T-cell (primary cell): ENCODE results near the gene C10orf53. TPM values are rescaled to one million over a fixed set of nuclear protein-coding genes. Genes with fewer than 3 reads are reported as not detected.

ENCODE experiments used
- ATAC-seq, 4 experiments: fragments of 200-7000 bp in 3 of 4; fragments of 150-1000 bp in 1 of 4; cut with Tn5 transposase; replicated peaks in 1 of 4; 1 replicate in 3 of 4; 2 replicates in 1 of 4; pipeline ENCODE4 v1.10.0; 2021; ENCODE audit warnings: moderate library complexity in 3 of 4, mild to moderate bottlenecking in 2 of 4, moderate number of reproducible peaks in 1 of 4
- CTCF ChIA-PET, 2 donors: fragments of 300-600 bp; sonication (Branson Sonifier 250); formaldehyde crosslinking; loops; one replicate each; lab custom pipeline; 2022; ENCODE audit warnings: antibody characterized with exemption in 2 of 2; lab: Charles Lee
- POLR2A ChIA-PET, 2 donors: fragments of 300-600 bp; sonication (Branson Sonifier 250); formaldehyde crosslinking; loops; one replicate each; lab custom pipeline; 2022; ENCODE audit warnings: antibody characterized with exemption in 2 of 2; lab: Charles Lee
- DNase-seq, 35 experiments: peaks; one replicate each; pipeline versions ENCODE4 v3.0.0 to v3.0.0-alpha.2; 2013 to 2023
- H3K27ac ChIP-seq: one replicate; pipeline ENCODE4 v1.5.1; 2013; ENCODE audit warnings: low read length
- H3K27me3 ChIP-seq, 2 experiments: replicated peaks in 1 of 2; 1 replicate in 1 of 2; 2 replicates in 1 of 2; pipeline versions ENCODE4 v1.6.1 to v1.7.0; 2013; ENCODE audit warnings: low read length in 1 of 2, mixed read lengths in 1 of 2; ENCODE audit not compliant: control insufficient read depth in 2 of 2, insufficient read depth in 2 of 2; ENCODE audit errors: extremely low read depth in 1 of 2
- H3K36me3 ChIP-seq, 2 donors: 1 replicate in 1 of 2; 2 replicates in 1 of 2; pipeline versions ENCODE4 v1.6.1 to v1.7.0; 2013; ENCODE audit warnings: low read length in 1 of 2; ENCODE audit not compliant: control insufficient read depth in 2 of 2, insufficient read depth in 1 of 2; ENCODE audit errors: extremely low read depth in 1 of 2
- H3K4me1 ChIP-seq, 2 experiments: 1 replicate in 1 of 2; 2 replicates in 1 of 2; pipeline versions ENCODE4 v1.6.1 to v1.7.0; 2013; ENCODE audit warnings: low read length in 2 of 2, mixed read lengths in 1 of 2; ENCODE audit not compliant: insufficient read depth in 2 of 2, control insufficient read depth in 1 of 2; ENCODE audit errors: extremely low read depth in 1 of 2
- H3K4me3 ChIP-seq, 2 donors: 1 replicate in 1 of 2; 2 replicates in 1 of 2; pipeline versions ENCODE4 v1.5.1 to v1.7.0; 2013; ENCODE audit warnings: mild to moderate bottlenecking in 2 of 2, low read length in 1 of 2, moderate library complexity in 1 of 2; ENCODE audit not compliant: control insufficient read depth in 1 of 2; ENCODE audit errors: extremely low read depth in 1 of 2
- H3K9me3 ChIP-seq: 2 replicates; pipeline ENCODE4 v1.7.0; 2013
- H3K27ac Mint-ChIP-seq, 2 donors: one replicate each; pipeline ENCODE4 v1.8.0; 2020 to 2021; ENCODE audit warnings: mild to moderate bottlenecking in 2 of 2, mixed read lengths in 2 of 2
- H3K27me3 Mint-ChIP-seq, 2 donors: one replicate each; pipeline ENCODE4 v1.8.0; 2021 to 2022; ENCODE audit warnings: mixed read lengths in 2 of 2
- H3K36me3 Mint-ChIP-seq: one replicate; pipeline ENCODE4 v1.8.0; 2021; ENCODE audit warnings: mixed read lengths
- H3K4me1 Mint-ChIP-seq, 3 donors: one replicate each; pipeline ENCODE4 v1.8.0; 2020 to 2022; ENCODE audit warnings: mixed read lengths in 3 of 3, mild to moderate bottlenecking in 1 of 3
- H3K4me3 Mint-ChIP-seq, 3 donors: one replicate each; pipeline ENCODE4 v1.8.0; 2020 to 2022; ENCODE audit warnings: mild to moderate bottlenecking in 3 of 3, mixed read lengths in 3 of 3, moderate library complexity in 3 of 3
- H3K9me3 Mint-ChIP-seq, 3 donors: one replicate each; pipeline ENCODE4 v1.8.0; 2020 to 2022; ENCODE audit warnings: mixed read lengths in 3 of 3
- WGBS: methylation state at CpG from one replicate; pipeline ENCODE4 v1.1.5; 2013; ENCODE audit warnings: missing lambda C conversion rate; ENCODE audit not compliant: insufficient coverage; 5-methylcytosine and 5-hydroxymethylcytosine counted together
- total RNA-seq, 35 experiments: library from RNA in 6 of 35; stranded (reverse) in 6 of 35; fragments of 120-200 nt in 1 of 35; gene quantifications; one replicate each; pipeline versions ENCODE4 v1.2.1 to v1.2.4 and lab custom pipeline; 2013 to 2026

C10orf53 gene
- total RNA-seq, 5 donors from 2014 or later (not counting 1 experiment from before 2014, with no cell fraction given): not detected

GRCh38 chr10:49734676-49735075, 55.2 kb downstream of the C10orf53 start:
- WGBS: 86% methylated on average over 9 of the region's 10 CpGs
- H3K27me3 Mint-ChIP-seq: peaks cover 0 to 3% of the 10 kb centered on the region in 2 donors
- no peaks in the 10 kb centered on the region for H3K9me3 Mint-ChIP-seq
- H3K4me1 ChIP-seq: no peaks in the 10 kb centered on the region
- no peaks in the 10 kb centered on the region for H3K36me3 Mint-ChIP-seq
- CTCF ChIA-PET: no interaction called here
- H3K27ac ChIP-seq: no peak overlapping the region
- DNase-seq: no peak
- ATAC-seq: no peak
- H3K27me3 ChIP-seq: peaks cover 0 to 6% of the 10 kb centered on the region in 2 experiments
- no peaks in the 10 kb centered on the region for H3K4me1 Mint-ChIP-seq
- H3K9me3 ChIP-seq: no peaks in the 10 kb centered on the region
- POLR2A ChIA-PET: no interaction called here
- no peak overlapping the region for H3K4me3 Mint-ChIP-seq
- H3K36me3 ChIP-seq: no peaks in the 10 kb centered on the region
- H3K27ac Mint-ChIP-seq: no peak overlapping the region
- no peak overlapping the region for H3K4me3 ChIP-seq

- Histone ChIP-seq H3K4me1 (no peaks in the 10 kb centered on the region), H3K27ac (no peak overlapping the region), H3K4me3 (no peak overlapping the region), H3K27me3 (peaks cover 0 to 6% of the 10 kb centered on the region in 2 experiments), H3K36me3 (no peaks in the 10 kb centered on the region), H3K9me3 (no peaks in the 10 kb centered on the region)
- WGBS: 67% methylated on average over 7 of the region's 11 CpGs
- Mint-ChIP-seq H3K4me3 (no peak overlapping the region), H3K27ac (no peak overlapping the region), H3K4me1 (no peaks in the 10 kb centered on the region), H3K36me3 (no peaks in the 10 kb centered on the region), H3K9me3 (no peaks in the 10 kb centered on the region), H3K27me3 (peaks cover 0 to 3% of the 10 kb centered on the region in 2 donors)
- DNase-seq (no peak), ATAC-seq (no peak)
- ChIA-PET POLR2A (no interaction called here), CTCF (no interaction called here)
These were observed 55.7 kb downstream of the C10orf53 start for GRCh38 chr10:49735161-49735560.

GRCh38 chr10:49735848-49736563, 56.6 kb downstream of the C10orf53 start:
- Histone ChIP-seq H3K4me3 (no peak overlapping the region), H3K36me3 (no peaks in the 10 kb centered on the region), H3K4me1 (no peaks in the 10 kb centered on the region), H3K9me3 (no peaks in the 10 kb centered on the region), H3K27ac (no peak overlapping the region), H3K27me3 (peaks cover 0 to 6% of the 10 kb centered on the region in 2 experiments)
- no peaks in the 10 kb centered on the region for H3K36me3 Mint-ChIP-seq
- H3K4me1 Mint-ChIP-seq: no peaks in the 10 kb centered on the region
- ATAC-seq (no peak), DNase-seq (no peak)
- peaks cover 0 to 3% of the 10 kb centered on the region in 2 donors for H3K27me3 Mint-ChIP-seq
- no peak overlapping the region for H3K4me3 Mint-ChIP-seq
- ChIA-PET POLR2A (no interaction called here), CTCF (no interaction called here)
- H3K27ac Mint-ChIP-seq: no peak overlapping the region
- no peaks in the 10 kb centered on the region for H3K9me3 Mint-ChIP-seq
- 81% methylated on average over 17 of the region's 23 CpGs for WGBS

- CTCF ChIA-PET: no interaction called here
- no peaks in the 10 kb centered on the region for H3K4me1 ChIP-seq
- H3K27ac ChIP-seq: no peak overlapping the region
- peaks cover 0 to 6% of the 10 kb centered on the region in 2 experiments for H3K27me3 ChIP-seq
- 92% methylated on average over 5 of the region's 5 CpGs for WGBS
- Mint-ChIP-seq H3K4me3 (no peak overlapping the region), H3K27me3 (peaks cover 0 to 3% of the 10 kb centered on the region in 2 donors), H3K9me3 (no peaks in the 10 kb centered on the region), H3K4me1 (no peaks in the 10 kb centered on the region), H3K27ac (no peak overlapping the region), H3K36me3 (no peaks in the 10 kb centered on the region)
- DNase-seq (no peak), ATAC-seq (no peak)
- no peak overlapping the region for H3K4me3 ChIP-seq
- no peaks in the 10 kb centered on the region for H3K36me3 ChIP-seq
- H3K9me3 ChIP-seq: no peaks in the 10 kb centered on the region
- POLR2A ChIA-PET: no interaction called here
These were observed 57.2 kb downstream of the C10orf53 start for GRCh38 chr10:49736564-49737113.

GRCh38 chr10:49737474-49738201, 58.2 kb downstream of the C10orf53 start:
- POLR2A ChIA-PET: no interaction called here

GRCh38 chr10:49738616-49739360, 59.3 kb downstream of the C10orf53 start:
- ATAC-seq (no peak), DNase-seq (no peak)
- Histone ChIP-seq H3K4me3 (no peak overlapping the region), H3K36me3 (no peaks in the 10 kb centered on the region), H3K9me3 (no peaks in the 10 kb centered on the region), H3K4me1 (no peaks in the 10 kb centered on the region), H3K27ac (no peak overlapping the region), H3K27me3 (peaks cover 0 to 6% of the 10 kb centered on the region in 2 experiments)
- H3K36me3 Mint-ChIP-seq: no peaks in the 10 kb centered on the region
- H3K27ac Mint-ChIP-seq: no peak overlapping the region
- ChIA-PET POLR2A (no interaction called here), CTCF (no interaction called here)
- no peaks in the 10 kb centered on the region for H3K9me3 Mint-ChIP-seq
- no peak overlapping the region for H3K4me3 Mint-ChIP-seq
- 65% methylated on average over 9 of the region's 10 CpGs for WGBS
- peaks cover 0 to 3% of the 10 kb centered on the region in 2 donors for H3K27me3 Mint-ChIP-seq
- no peaks in the 10 kb centered on the region for H3K4me1 Mint-ChIP-seq

More at GRCh38 chr10:49737474-49738201, 58.2 kb downstream of the C10orf53 start:
- no peak for ATAC-seq
- Mint-ChIP-seq H3K9me3 (no peaks in the 10 kb centered on the region), H3K4me1 (no peaks in the 10 kb centered on the region), H3K4me3 (no peak overlapping the region), H3K36me3 (no peaks in the 10 kb centered on the region), H3K27me3 (peaks cover 0 to 3% of the 10 kb centered on the region in 2 donors), H3K27ac (no peak overlapping the region)
- Histone ChIP-seq H3K27me3 (peaks cover 0 to 6% of the 10 kb centered on the region in 2 experiments), H3K4me1 (no peaks in the 10 kb centered on the region), H3K4me3 (no peak overlapping the region), H3K27ac (no peak overlapping the region), H3K9me3 (no peaks in the 10 kb centered on the region), H3K36me3 (no peaks in the 10 kb centered on the region)
- 75% methylated on average over 16 of the region's 19 CpGs for WGBS
- DNase-seq: no peak
- CTCF ChIA-PET: no interaction called here
